Measurements from ENCODE around the gene GRID1.

GRID1 gene

DNA sequence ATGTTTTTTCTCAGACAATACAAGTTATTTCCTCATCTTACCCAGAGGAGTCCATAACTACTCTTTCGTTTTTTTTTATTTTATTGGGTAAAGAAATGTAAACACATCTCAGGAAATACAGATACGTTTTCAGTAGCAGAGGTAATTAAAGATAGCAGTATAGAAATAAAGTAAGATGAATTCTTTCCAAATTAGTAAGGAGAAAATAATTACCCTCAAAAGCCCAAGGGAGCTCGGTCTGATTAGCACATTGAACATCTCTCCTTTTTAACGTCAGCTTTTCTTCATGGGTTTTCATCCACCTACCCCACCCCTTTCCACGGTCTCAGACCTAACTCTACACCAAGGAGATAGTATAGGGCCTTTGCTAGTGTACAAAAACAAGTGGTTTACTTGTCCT lies 294.2 kb downstream of the GRID1 start:
- no peak for ATAC-seq (ENCODE audit: low read depth)

DNA sequence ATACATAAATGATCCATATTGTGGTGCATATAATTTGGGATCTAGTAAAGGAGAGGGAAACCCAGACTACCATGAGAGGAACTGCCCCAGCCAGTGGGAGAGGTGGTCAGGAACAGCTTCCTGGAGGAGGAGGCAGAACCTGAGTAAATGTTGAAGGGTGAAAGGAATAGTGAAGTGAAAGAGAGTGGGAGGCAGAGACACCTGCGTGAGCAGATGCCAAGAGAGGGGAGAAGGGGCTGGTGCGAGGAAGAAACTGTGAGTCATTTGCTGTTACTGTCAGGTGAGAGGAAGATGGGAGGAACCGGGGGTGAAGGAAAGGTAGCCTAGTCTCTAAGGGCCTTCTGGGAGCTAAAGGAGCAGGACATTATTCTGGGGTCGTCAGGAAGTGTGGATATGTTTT lies 294.8 kb downstream of the GRID1 start:
- H3K36me3 Mint-ChIP-seq, result no peaks in the 10 kb centered on the region
- no peak for DNase-seq (ENCODE audit: low spot score in 2 of 2)
- peaks cover 10% of the 10 kb centered on the region for H3K27me3 Mint-ChIP-seq
- ATAC-seq (ENCODE audit: low read depth), result no peak
- H3K4me1 Mint-ChIP-seq, result peaks cover 8% of the 10 kb centered on the region
- H3K27ac Mint-ChIP-seq, result no peak overlapping the region
- H3K9me3 Mint-ChIP-seq, result peaks cover 3% of the 10 kb centered on the region
- H3K4me3 Mint-ChIP-seq, result no peak overlapping the region

More for the DNA sequence above, 294.2 kb downstream of the GRID1 start:
- Mint-ChIP-seq H3K4me1 (peaks cover 8% of the 10 kb centered on the region), H3K36me3 (no peaks in the 10 kb centered on the region), H3K27me3 (peaks cover 13% of the 10 kb centered on the region), H3K4me3 (no peak overlapping the region), H3K27ac (no peak overlapping the region), H3K9me3 (peaks cover 3% of the 10 kb centered on the region)
- DNase-seq (ENCODE audit: low spot score in 2 of 2), result no peak

DNA sequence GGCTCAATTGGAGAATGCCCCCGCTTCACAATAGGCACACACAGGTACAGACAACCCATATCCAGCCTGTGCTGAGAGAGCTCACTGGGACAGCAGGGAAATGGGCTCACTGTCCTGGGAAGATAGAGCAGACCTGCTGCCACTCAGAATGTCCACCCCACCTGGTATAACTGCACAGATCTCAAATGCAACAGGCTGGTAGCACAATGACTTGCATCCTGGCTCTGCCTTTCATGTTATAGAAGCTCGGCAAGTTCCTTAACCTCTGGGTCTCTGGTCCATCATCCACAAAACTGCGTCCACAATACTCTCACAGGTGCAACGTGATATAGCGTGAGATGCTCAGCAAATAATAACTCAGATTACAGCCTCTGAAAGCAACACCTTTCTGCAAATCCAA lies 295.4 kb downstream of the GRID1 start:
- no peaks in the 10 kb centered on the region for H3K36me3 Mint-ChIP-seq
- DNase-seq (ENCODE audit: low spot score in 2 of 2), result no peak
- H3K27ac Mint-ChIP-seq, result no peak overlapping the region
- H3K27me3 Mint-ChIP-seq, result peaks cover 8% of the 10 kb centered on the region
- peaks cover 1% of the 10 kb centered on the region for H3K9me3 Mint-ChIP-seq
- H3K4me3 Mint-ChIP-seq, result no peak overlapping the region
- ATAC-seq (ENCODE audit: low read depth), result no peak
- peaks cover 6% of the 10 kb centered on the region for H3K4me1 Mint-ChIP-seq

DNA sequence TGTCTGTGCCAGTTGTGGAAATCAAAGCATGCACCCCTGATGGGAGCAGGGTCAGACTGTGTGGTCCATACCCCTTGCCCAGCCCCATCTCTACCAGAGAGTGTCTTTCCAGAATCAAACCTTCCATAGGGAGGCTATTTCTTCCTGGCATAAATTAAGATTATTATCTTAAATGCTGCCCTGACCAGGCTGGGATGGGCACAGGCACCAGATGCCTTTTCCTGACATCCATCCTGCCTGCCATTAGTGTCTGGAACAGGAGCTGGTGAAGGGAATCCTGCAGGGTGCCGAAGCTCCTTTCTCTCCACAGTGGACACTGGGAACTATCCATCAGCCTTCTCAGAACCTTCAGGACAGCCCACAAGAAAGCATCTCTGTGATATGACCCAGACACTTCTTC lies 296.3 kb downstream of the GRID1 start:
- H3K36me3 Mint-ChIP-seq, result no peaks in the 10 kb centered on the region
- H3K4me3 Mint-ChIP-seq, result no peak overlapping the region
- H3K9me3 Mint-ChIP-seq, result no peaks in the 10 kb centered on the region
- no peak for DNase-seq (ENCODE audit: low spot score in 2 of 2)
- H3K27ac Mint-ChIP-seq, result no peak overlapping the region
- peaks cover 5% of the 10 kb centered on the region for H3K4me1 Mint-ChIP-seq
- peaks cover 7% of the 10 kb centered on the region for H3K27me3 Mint-ChIP-seq
- ATAC-seq (ENCODE audit: low read depth), result no peak

DNA sequence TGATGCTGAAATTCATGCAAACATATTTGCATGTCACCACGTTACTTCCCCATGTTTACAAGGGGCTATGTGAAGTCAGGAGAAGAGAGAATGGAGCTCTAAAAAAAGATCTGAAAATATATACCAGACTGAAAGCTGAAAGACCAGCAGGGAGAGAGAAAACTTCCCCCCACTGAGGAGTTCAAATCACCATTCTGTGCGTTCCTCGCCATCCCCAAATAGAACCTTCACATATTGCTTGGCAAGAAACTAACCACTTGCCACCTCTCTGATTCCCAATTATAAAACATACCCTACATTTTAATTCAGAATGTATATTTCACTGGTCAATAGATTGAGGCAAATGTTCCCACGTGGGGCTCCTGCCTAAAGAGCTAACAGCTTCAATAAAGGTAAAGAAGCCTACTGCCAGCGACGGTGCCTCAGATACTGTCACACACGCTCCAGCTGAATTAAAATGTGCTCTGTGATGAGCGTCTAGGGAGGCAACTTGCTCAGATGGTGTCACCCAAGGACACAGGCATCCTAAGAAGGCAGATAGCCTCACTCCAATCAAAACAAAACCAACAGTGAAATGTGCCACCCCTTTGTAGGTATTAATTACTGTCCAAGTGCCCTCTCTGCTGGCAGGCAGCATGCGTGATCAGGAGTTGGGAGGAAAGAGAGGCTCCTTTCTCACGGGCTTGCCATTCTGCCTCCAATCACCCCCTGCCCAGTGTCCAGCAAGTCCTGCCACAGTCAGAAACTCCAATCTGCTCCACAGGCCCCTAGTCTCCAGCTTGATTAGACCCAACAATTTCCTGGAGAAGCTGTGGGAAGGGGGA lies 298.2 kb downstream of the GRID1 start:
- DNase-seq (ENCODE audit: low spot score in 2 of 2) (no peak), ATAC-seq (ENCODE audit: low read depth) (no peak)
- H3K9me3 Mint-ChIP-seq, result no peaks in the 10 kb centered on the region
- peaks cover 5% of the 10 kb centered on the region for H3K27me3 Mint-ChIP-seq
- peaks cover 5% of the 10 kb centered on the region for H3K4me1 Mint-ChIP-seq
- H3K27ac Mint-ChIP-seq, result no peak overlapping the region
- no peaks in the 10 kb centered on the region for H3K36me3 Mint-ChIP-seq
- no peak overlapping the region for H3K4me3 Mint-ChIP-seq

DNA sequence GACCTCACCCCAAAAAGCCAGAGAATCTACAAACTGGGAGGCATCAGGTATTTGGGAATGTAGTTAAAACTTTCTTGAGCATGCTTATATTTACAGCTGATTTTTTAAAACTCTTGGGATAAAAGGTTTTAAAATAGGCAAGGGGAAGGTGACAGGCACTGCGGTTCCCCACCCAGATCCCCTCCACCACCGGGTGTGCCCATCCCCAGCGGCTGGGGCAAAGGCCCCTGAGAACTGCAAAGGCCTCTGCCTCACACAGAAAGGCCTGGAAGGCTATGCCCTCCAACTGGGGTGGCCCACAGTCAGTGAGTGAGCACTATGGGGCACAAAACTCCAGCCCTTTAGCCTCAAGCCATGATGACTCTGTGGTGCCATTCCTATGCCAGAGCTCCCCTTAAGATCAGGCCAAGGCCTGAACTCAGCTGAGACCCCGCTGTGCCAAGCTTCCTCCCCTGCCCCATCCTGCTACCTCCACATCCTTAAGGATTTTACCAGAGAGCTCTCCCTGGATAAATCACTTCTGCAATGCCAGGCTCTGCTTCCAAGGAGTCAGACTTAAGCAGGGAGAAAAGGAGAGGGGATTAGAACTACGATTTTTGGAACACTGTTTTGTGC lies 299.1 kb downstream of the GRID1 start:
- H3K9me3 Mint-ChIP-seq, result no peaks in the 10 kb centered on the region
- DNase-seq (ENCODE audit: low spot score in 2 of 2), result no peak
- no peak overlapping the region for H3K4me3 Mint-ChIP-seq
- H3K27ac Mint-ChIP-seq, result no peak overlapping the region
- ATAC-seq (ENCODE audit: low read depth), result no peak
- peaks cover 5% of the 10 kb centered on the region for H3K27me3 Mint-ChIP-seq
- H3K36me3 Mint-ChIP-seq, result no peaks in the 10 kb centered on the region
- H3K4me1 Mint-ChIP-seq, result peaks cover 5% of the 10 kb centered on the region

DNA sequence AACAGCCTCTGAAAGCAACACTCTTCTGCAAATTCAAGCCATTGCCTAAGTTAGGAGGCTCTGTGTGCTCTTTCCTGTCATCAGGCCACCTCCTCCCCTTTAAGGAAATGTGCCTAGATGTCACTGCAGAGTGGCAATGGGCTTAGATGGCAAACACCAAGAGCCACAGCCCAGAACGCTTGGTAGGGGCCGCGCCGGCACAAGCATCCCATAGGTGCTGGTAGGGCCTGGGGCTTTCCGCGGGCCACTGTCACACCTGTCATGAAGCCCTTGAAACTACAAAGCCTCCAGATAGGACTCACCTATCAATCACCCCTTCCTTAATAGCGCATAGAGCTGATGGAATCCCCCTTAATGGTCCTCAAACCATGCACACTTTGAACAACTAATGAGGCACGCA lies 299.9 kb downstream of the GRID1 start:
- Mint-ChIP-seq H3K27me3 (peaks cover 5% of the 10 kb centered on the region), H3K4me3 (no peak overlapping the region), H3K36me3 (no peaks in the 10 kb centered on the region), H3K27ac (no peak overlapping the region), H3K4me1 (peaks cover 2% of the 10 kb centered on the region), H3K9me3 (no peaks in the 10 kb centered on the region)
- ATAC-seq (ENCODE audit: low read depth) (no peak), DNase-seq (ENCODE audit: low spot score in 2 of 2) (no peak)

DNA sequence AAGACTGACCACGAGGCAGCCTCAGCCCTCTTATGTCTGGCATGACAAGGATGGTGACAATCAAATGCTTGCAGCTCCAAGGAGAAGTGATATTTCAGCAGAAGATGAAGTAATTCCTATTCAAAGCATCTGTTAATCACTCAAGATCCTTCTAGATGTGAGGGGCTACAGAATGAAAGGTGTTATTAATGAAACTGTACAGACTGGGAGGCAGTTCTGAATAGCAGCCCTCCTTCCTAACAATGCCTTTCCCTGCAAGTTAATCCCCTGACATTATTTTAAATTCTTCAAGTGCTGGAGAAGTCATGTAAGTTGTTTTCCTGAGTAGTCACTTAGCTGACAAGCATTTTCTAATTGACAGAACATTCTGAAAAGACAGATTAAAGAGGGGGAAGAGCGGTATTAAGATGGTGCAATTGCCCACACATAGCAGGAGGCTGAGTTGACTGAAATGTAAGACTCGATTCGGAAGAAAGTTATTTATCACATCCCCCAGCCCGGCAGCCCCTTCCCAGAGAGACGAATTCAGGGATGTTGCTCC lies 300.8 kb downstream of the GRID1 start:
- H3K9me3 Mint-ChIP-seq, result no peaks in the 10 kb centered on the region
- no peak for ATAC-seq (ENCODE audit: low read depth)
- H3K4me3 Mint-ChIP-seq, result no peak overlapping the region
- H3K36me3 Mint-ChIP-seq, result no peaks in the 10 kb centered on the region
- H3K27me3 Mint-ChIP-seq, result peaks cover 5% of the 10 kb centered on the region
- H3K4me1 Mint-ChIP-seq, result no peaks in the 10 kb centered on the region
- no peak for DNase-seq (ENCODE audit: low spot score in 2 of 2)
- H3K27ac Mint-ChIP-seq, result no peak overlapping the region

DNA sequence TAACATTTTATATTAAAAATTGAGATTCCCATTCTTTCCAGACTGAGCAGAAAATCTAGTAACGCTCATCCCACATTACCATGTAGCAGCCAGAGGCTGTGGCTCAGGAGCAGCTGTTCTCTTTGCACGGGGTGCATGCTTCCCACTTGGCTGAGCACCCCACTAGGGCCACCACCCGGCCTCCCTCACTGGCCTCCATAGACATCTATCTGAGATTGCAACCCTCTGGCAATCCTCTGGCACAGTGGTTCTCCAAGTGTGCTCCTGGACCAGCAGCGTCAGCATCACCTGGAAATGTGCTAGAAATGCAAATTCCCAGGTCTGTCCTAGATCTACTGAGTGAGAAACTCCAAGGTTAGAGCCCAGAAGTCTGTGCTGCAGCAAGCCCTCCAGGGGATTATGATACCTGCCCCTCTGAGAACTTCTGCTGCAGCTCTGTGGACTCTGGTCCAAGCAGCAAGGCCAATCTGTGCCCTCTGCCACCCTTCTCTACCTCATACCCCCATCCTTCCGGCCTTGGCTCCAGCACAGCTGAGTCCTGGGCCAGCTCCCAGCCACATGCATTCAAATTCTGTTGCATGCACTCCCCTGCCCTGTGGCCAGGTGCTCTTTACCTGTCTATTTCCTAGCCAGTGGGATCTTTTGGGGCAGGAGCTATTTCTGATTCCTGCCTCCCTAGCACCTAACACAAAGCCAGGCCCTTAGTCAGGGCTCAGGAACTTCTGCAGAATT lies 301.5 kb downstream of the GRID1 start:
- Mint-ChIP-seq H3K9me3 (no peaks in the 10 kb centered on the region), H3K27me3 (peaks cover 5% of the 10 kb centered on the region), H3K27ac (no peak overlapping the region), H3K4me3 (no peak overlapping the region), H3K36me3 (no peaks in the 10 kb centered on the region), H3K4me1 (no peaks in the 10 kb centered on the region)
- ATAC-seq (ENCODE audit: low read depth) (no peak), DNase-seq (ENCODE audit: low spot score in 2 of 2) (no peak)

DNA sequence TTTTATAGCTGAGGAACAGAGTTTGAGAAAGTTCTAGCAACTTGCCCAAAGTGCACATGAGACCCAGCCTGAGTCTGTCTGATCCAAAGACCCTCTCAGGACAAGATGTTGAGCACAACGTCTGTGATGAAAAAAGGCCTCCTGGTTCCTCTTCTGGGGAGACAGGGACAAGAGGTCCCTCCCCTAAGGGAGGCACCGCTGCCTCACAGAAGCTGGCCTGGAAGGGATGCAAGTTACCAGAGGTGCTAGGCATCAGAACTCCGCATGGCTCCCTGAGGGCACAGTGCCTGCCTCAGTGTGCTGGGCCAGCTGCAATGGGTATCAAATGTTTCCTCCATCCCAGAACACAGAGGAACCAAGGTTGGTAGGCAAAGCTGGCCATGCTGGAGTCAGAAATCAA lies 302.4 kb downstream of the GRID1 start:
- no peaks in the 10 kb centered on the region for H3K9me3 Mint-ChIP-seq
- H3K4me1 Mint-ChIP-seq, result no peaks in the 10 kb centered on the region
- no peak overlapping the region for H3K4me3 Mint-ChIP-seq
- peaks cover 5% of the 10 kb centered on the region for H3K27me3 Mint-ChIP-seq
- no peak overlapping the region for H3K27ac Mint-ChIP-seq
- H3K36me3 Mint-ChIP-seq, result no peaks in the 10 kb centered on the region
- DNase-seq (ENCODE audit: low spot score in 2 of 2) (no peak), ATAC-seq (ENCODE audit: low read depth) (no peak)

DNA sequence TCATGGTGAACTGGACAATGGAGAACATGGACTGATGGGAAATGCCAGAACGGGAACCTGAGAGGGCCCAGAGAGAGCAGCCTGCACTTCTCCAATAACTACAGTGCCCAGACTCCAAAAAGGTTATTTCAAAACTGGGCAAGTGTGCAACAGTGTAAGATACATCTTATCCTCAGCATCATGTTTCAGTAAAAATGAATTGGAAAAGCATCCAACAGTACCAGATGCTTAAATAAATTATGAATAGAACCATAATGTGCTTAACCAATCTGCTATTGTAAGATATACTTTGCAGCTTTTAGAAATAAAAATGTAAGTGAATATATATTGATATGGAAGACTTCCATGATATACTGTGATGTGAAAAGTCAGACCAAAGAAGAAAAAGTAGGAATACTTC lies 303.3 kb downstream of the GRID1 start:
- Mint-ChIP-seq H3K4me1 (no peaks in the 10 kb centered on the region), H3K27ac (no peak overlapping the region), H3K4me3 (no peak overlapping the region), H3K9me3 (no peaks in the 10 kb centered on the region), H3K27me3 (peaks cover 2% of the 10 kb centered on the region), H3K36me3 (no peaks in the 10 kb centered on the region)
- DNase-seq (ENCODE audit: low spot score in 2 of 2) (no peak), ATAC-seq (ENCODE audit: low read depth) (no peak)

DNA sequence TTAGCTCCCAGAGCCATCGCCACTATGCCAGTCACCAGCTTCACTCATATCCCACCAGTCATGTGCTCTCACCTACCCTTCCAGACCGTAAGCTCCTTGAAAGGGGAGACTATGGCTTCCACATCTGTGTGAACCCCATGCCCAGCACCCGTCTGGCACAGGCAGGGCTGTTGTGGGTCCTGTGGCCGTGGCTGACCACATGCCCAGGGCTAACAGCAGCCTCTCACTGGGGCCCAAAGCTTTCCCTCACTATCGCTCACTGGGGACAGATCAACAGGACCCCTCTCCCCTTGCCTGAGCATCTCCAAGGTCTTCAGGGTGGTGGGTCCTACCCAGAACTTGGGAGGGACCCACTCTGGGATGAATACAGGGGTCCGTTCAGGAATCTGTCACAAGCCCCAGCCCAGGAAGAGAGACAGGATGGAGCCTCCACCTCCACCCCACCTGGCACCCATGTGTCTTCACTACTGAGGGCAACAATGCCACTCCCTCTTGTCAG lies 303.9 kb downstream of the GRID1 start:
- Mint-ChIP-seq H3K4me1 (no peaks in the 10 kb centered on the region), H3K27me3 (peaks cover 2% of the 10 kb centered on the region), H3K4me3 (no peak overlapping the region), H3K36me3 (no peaks in the 10 kb centered on the region), H3K9me3 (no peaks in the 10 kb centered on the region), H3K27ac (no peak overlapping the region)
- DNase-seq (ENCODE audit: low spot score in 2 of 2) (no peak), ATAC-seq (ENCODE audit: low read depth) (no peak)

DNA sequence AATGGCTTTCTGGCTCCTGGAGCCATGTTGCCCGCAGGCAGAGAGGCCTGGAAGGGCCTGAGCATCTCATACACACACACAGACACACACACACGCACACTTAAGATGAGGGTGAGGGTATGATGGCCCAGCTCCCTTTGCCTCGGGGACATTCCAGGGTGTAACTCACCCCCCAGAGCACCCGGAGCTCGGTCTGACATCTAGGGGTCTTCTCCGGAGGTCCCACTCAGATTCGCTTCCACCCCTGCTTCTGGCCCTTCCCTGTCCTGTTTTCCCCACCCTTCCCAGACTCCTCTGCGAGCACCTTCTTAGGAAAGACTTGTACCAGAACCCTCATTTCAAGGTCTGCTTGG lies 304.4 kb downstream of the GRID1 start:
- peaks cover 2% of the 10 kb centered on the region for H3K27me3 Mint-ChIP-seq
- H3K36me3 Mint-ChIP-seq, result no peaks in the 10 kb centered on the region
- H3K9me3 Mint-ChIP-seq, result no peaks in the 10 kb centered on the region
- no peak for ATAC-seq (ENCODE audit: low read depth)
- H3K4me1 Mint-ChIP-seq, result no peaks in the 10 kb centered on the region
- no peak for DNase-seq (ENCODE audit: low spot score in 2 of 2)
- no peak overlapping the region for H3K4me3 Mint-ChIP-seq
- no peak overlapping the region for H3K27ac Mint-ChIP-seq
